ENCODE data around the gene TMEM140.
"Not testable (repeated sequence)": the region's sequence is repeated elsewhere in the genome, so short reads cannot be mapped to it uniquely, and the experiment has no call there.

TMEM140 gene

GRCh38 chr7:135170274-135170997 lies 22.6 kb downstream of the TMEM140 start, which contains the start of gene CYREN:
CYREN (minus strand) TSS chr7:135170707; CDS start chr7:135168922, 1,785 bp downstream.
- Histone ChIP-seq H3K36me3 (ENCODE audit: insufficient read depth, low read length) (peaks cover 38% of the 10 kb centered on the region), H3K27me3 (ENCODE audit: insufficient read depth, low read length, poor library complexity) (no peaks in the 10 kb centered on the region), H3K4me3 (ENCODE audit: low read depth in 1 of 2, low read length in 2 of 2) (peak within 1 kb of the TSS; percentile 82 to 91), H3K4me2 (ENCODE audit: insufficient read depth, low read length) (peak within 1 kb of the TSS; percentile 95), H2AFZ (ENCODE audit: low read depth, low read length) (peak within 1 kb of the TSS; percentile 96), H3K4me1 (ENCODE audit: insufficient read depth, low read length) (peaks cover 34% of the 10 kb centered on the region), H3K79me2 (ENCODE audit: insufficient read depth, low read length) (peaks cover 34% of the 10 kb centered on the region), H3K9ac (ENCODE audit: low read depth, low read length) (peak within 1 kb of the TSS; percentile 100), H3K9me3 (ENCODE audit: insufficient read depth, low read length, severe bottlenecking) (no peaks in the 10 kb centered on the region), H4K20me1 (ENCODE audit: insufficient read depth, low read length) (peaks cover 10% of the 10 kb centered on the region; the same call in 1 of the 2 replicates), H3K27ac (ENCODE audit: low read length) (peak within 1 kb of the TSS; percentile 98)
- peak; percentile 93 for ATAC-seq (ENCODE audit: insufficient read depth, low read depth)
- TF ChIP-seq, protein P1, sequence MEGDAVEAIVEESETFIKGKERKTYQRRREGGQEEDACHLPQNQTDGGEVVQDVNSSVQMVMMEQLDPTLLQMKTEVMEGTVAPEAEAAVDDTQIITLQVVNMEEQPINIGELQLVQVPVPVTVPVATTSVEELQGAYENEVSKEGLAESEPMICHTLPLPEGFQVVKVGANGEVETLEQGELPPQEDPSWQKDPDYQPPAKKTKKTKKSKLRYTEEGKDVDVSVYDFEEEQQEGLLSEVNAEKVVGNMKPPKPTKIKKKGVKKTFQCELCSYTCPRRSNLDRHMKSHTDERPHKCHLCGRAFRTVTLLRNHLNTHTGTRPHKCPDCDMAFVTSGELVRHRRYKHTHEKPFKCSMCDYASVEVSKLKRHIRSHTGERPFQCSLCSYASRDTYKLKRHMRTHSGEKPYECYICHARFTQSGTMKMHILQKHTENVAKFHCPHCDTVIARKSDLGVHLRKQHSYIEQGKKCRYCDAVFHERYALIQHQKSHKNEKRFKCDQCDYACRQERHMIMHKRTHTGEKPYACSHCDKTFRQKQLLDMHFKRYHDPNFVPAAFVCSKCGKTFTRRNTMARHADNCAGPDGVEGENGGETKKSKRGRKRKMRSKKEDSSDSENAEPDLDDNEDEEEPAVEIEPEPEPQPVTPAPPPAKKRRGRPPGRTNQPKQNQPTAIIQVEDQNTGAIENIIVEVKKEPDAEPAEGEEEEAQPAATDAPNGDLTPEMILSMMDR (IDR thresholded peaks at IDR 0.05; ENCODE audit: borderline replicate concordance, extremely low read depth, low read length, poor library complexity, severe bottlenecking): peak; percentile 88
- no peak for TF ChIP-seq EZH2 (IDR thresholded peaks at IDR 0.05; ENCODE audit: borderline replicate concordance, low read depth, low read length, severe bottlenecking)
- DNase-seq: peak; percentile 92

- Histone ChIP-seq H3K36me3 (ENCODE audit: insufficient read depth, low read length) (peaks cover 32% of the 10 kb centered on the region), H3K4me2 (ENCODE audit: insufficient read depth, low read length) (peak overlapping the region; percentile 95), H4K20me1 (ENCODE audit: insufficient read depth, low read length) (peaks cover 10% of the 10 kb centered on the region; the same call in 1 of the 2 replicates), H3K79me2 (ENCODE audit: insufficient read depth, low read length) (peaks cover 34% of the 10 kb centered on the region), H2AFZ (ENCODE audit: low read depth, low read length) (peak overlapping the region; percentile 89), H3K4me3 (ENCODE audit: low read depth in 1 of 2, low read length in 2 of 2) (peak overlapping the region; percentile 57 to 82; a peak in 3 of 4 replicates), H3K9ac (ENCODE audit: low read depth, low read length) (peak overlapping the region; percentile 100), H3K27ac (ENCODE audit: low read length) (peak overlapping the region; percentile 98), H3K4me1 (ENCODE audit: insufficient read depth, low read length) (peaks cover 34% of the 10 kb centered on the region)
- not testable (repeated sequence) for H3K27me3 ChIP-seq (ENCODE audit: insufficient read depth, low read length, poor library complexity); H3K9me3 ChIP-seq (ENCODE audit: insufficient read depth, low read length, severe bottlenecking); ATAC-seq (ENCODE audit: insufficient read depth, low read depth); DNase-seq
Measured at GRCh38 chr7:135170998-135171481, 23.2 kb downstream of the TMEM140 start.

- H3K4me3 ChIP-seq (ENCODE audit: low read depth in 1 of 2, low read length in 2 of 2): peak overlapping the region in 1 of 2 experiments; percentile 38; a peak in 1 of 4 replicates
- peaks cover 10% of the 10 kb centered on the region; the same call in 1 of the 2 replicates for H4K20me1 ChIP-seq (ENCODE audit: insufficient read depth, low read length)
- not testable (repeated sequence) for H3K27me3 ChIP-seq (ENCODE audit: insufficient read depth, low read length, poor library complexity); H3K9me3 ChIP-seq (ENCODE audit: insufficient read depth, low read length, severe bottlenecking); ATAC-seq (ENCODE audit: insufficient read depth, low read depth); DNase-seq
- H2AFZ ChIP-seq (ENCODE audit: low read depth, low read length): peak overlapping the region; percentile 87
- peaks cover 25% of the 10 kb centered on the region for H3K36me3 ChIP-seq (ENCODE audit: insufficient read depth, low read length)
- peaks cover 34% of the 10 kb centered on the region for H3K79me2 ChIP-seq (ENCODE audit: insufficient read depth, low read length)
- peak overlapping the region; percentile 100 for H3K9ac ChIP-seq (ENCODE audit: low read depth, low read length)
- peaks cover 34% of the 10 kb centered on the region for H3K4me1 ChIP-seq (ENCODE audit: insufficient read depth, low read length)
- 0 out of 2 replicates have a peak overlapping the region, but pooled peaks have one; percentile 40 for H3K27ac ChIP-seq (ENCODE audit: low read length)
- H3K4me2 ChIP-seq (ENCODE audit: insufficient read depth, low read length): peak overlapping the region; percentile 95
Measured at GRCh38 chr7:135171581-135172291, 23.9 kb downstream of the TMEM140 start.

DNA sequence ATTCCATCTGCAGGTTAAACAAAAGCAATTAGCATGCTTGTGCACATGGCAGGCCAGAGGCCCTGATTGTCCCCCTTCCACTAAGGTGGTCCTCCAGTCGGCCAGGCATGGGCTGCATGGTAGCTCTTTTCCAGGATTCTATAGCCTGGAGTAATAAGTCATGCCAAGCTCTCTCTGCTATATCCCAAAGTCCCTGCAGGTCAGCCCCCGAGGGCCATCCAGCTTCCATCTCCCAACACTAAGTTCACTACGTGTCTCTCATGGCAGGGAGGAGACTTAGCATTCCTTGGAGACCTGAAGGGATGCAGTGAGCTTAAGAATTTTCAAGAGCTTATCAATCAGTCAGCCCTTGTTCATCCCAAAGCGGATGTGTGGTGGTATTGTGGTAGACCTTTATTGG lies 26.0 kb downstream of the TMEM140 start:
- not testable (repeated sequence) for H3K36me3 ChIP-seq (ENCODE audit: insufficient read depth, low read length); H3K27ac ChIP-seq (ENCODE audit: low read length); H4K20me1 ChIP-seq (ENCODE audit: insufficient read depth, low read length); H3K27me3 ChIP-seq (ENCODE audit: insufficient read depth, low read length, poor library complexity); H3K9ac ChIP-seq (ENCODE audit: low read depth, low read length); H3K4me2 ChIP-seq (ENCODE audit: insufficient read depth, low read length); H2AFZ ChIP-seq (ENCODE audit: low read depth, low read length); DNase-seq; H3K9me3 ChIP-seq (ENCODE audit: insufficient read depth, low read length, severe bottlenecking); ATAC-seq (ENCODE audit: insufficient read depth, low read depth); H3K4me3 ChIP-seq (ENCODE audit: low read depth in 1 of 2, low read length in 2 of 2)
- Histone ChIP-seq H3K79me2 (ENCODE audit: insufficient read depth, low read length) (peaks cover 17% of the 10 kb centered on the region), H3K4me1 (ENCODE audit: insufficient read depth, low read length) (peaks cover 24% of the 10 kb centered on the region)
